Loucy (cell line): ENCODE data around the gene LRRC46.

Source experiments
- H2AFZ ChIP-seq: fragments of 200-600 bp; sonication (generic); 2 replicates; pipeline ENCODE4 v1.6.0; 2016; ENCODE audit warnings: antibody characterized with exemption, mild to moderate bottlenecking, low read length, moderate library complexity
- H3F3A ChIP-seq: fragments of 200-600 bp; 2 replicates; pipeline ENCODE4 v1.6.0; 2016; ENCODE audit warnings: antibody characterized with exemption, low read depth, mild to moderate bottlenecking
- H3K27me3 ChIP-seq: fragments of 200-600 bp; sonication (generic); 2 replicates; pipeline ENCODE4 v1.6.1; 2014; ENCODE audit warnings: low read length, mild to moderate bottlenecking; ENCODE audit not compliant: insufficient read depth, poor library complexity, severe bottlenecking
- H3K36me3 ChIP-seq: fragments of 200-600 bp; sonication (generic); 2 replicates; pipeline ENCODE4 v1.6.1; 2016; ENCODE audit warnings: low read length; ENCODE audit not compliant: insufficient read depth
- H3K4me1 ChIP-seq: fragments of 200-600 bp; sonication (generic); 2 replicates; pipeline ENCODE4 v1.5.1; 2014; ENCODE audit warnings: low read length, mild to moderate bottlenecking; ENCODE audit not compliant: insufficient read depth, poor library complexity, severe bottlenecking
- H3K4me2 ChIP-seq: fragments of 200-600 bp; sonication (generic); 2 replicates; pipeline ENCODE4 v1.6.0; 2014; ENCODE audit warnings: antibody characterized with exemption, low read length, low read depth, mild to moderate bottlenecking; ENCODE audit not compliant: poor library complexity, severe bottlenecking
- H3K4me3 ChIP-seq: fragments of 200-600 bp; sonication (generic); 2 replicates; pipeline ENCODE4 v1.5.1; 2014; ENCODE audit warnings: low read length, mild to moderate bottlenecking, mixed read lengths; ENCODE audit not compliant: poor library complexity, severe bottlenecking
- H3K79me2 ChIP-seq: fragments of 200-600 bp; sonication (generic); 2 replicates; pipeline ENCODE4 v1.6.1; 2014; ENCODE audit warnings: low read length; ENCODE audit not compliant: insufficient read depth
- H3K9ac ChIP-seq: fragments of 200-600 bp; sonication (generic); 2 replicates; pipeline ENCODE4 v1.6.0; 2014; ENCODE audit warnings: mild to moderate bottlenecking, low read depth, low read length, moderate library complexity; ENCODE audit not compliant: poor library complexity, severe bottlenecking
- H3K9me2 ChIP-seq: fragments of 200-600 bp; sonication (generic); replicated peaks from 2 replicates; pipeline ENCODE4 v1.6.1; 2016; ENCODE audit warnings: low read depth, low read length, mixed read lengths
- H3K9me3 ChIP-seq: fragments of 200-600 bp; sonication (generic); 2 replicates; pipeline ENCODE4 v1.6.1; 2014; ENCODE audit warnings: mild to moderate bottlenecking, antibody characterized with exemption, low read length, low read depth; ENCODE audit not compliant: insufficient read depth
- H4K20me1 ChIP-seq: fragments of 200-600 bp; sonication (generic); 2 replicates; pipeline ENCODE4 v1.6.0; 2014; ENCODE audit warnings: antibody characterized with exemption, low read length, mild to moderate bottlenecking; ENCODE audit not compliant: insufficient read depth, poor library complexity, severe bottlenecking
- EZH2phosphoT487 ChIP-seq: fragments of 200-600 bp; IDR thresholded peaks from 2 replicates; pipeline ENCODE4 v1.6.1; 2018; ENCODE audit warnings: antibody characterized with exemption, mild to moderate bottlenecking, moderate library complexity, borderline replicate concordance
- TF ChIP-seq, protein P1 (sequence below): fragments of 200-600 bp; sonication (generic); conservative IDR thresholded peaks from 2 replicates; pipeline ENCODE4 v1.5.1; 2014; ENCODE audit warnings: mild to moderate bottlenecking, antibody characterized with exemption, low read length

Gene LRRC46

GRCh38 chr17:47830396-47831002, 971 bp upstream of the LRRC46 start:
- Histone ChIP-seq H4K20me1 (peaks cover 9% of the 10 kb centered on the region), H3K9me2 (no peaks in the 10 kb centered on the region), H3K36me3 (peaks cover 14% of the 10 kb centered on the region; the same call in 1 of the 2 replicates), H3K4me1 (peaks cover 20% of the 10 kb centered on the region), H2AFZ (no peak overlapping the region), H3K4me2 (peak overlapping the region; percentile 86), H3K4me3 (peak overlapping the region; percentile 89), H3K9ac (peak overlapping the region; percentile 82), H3F3A (no peaks in the 10 kb centered on the region), H3K9me3 (no peaks in the 10 kb centered on the region), H3K79me2 (peaks cover 28% of the 10 kb centered on the region), H3K27me3 (no peaks in the 10 kb centered on the region)
- TF ChIP-seq, protein P1, sequence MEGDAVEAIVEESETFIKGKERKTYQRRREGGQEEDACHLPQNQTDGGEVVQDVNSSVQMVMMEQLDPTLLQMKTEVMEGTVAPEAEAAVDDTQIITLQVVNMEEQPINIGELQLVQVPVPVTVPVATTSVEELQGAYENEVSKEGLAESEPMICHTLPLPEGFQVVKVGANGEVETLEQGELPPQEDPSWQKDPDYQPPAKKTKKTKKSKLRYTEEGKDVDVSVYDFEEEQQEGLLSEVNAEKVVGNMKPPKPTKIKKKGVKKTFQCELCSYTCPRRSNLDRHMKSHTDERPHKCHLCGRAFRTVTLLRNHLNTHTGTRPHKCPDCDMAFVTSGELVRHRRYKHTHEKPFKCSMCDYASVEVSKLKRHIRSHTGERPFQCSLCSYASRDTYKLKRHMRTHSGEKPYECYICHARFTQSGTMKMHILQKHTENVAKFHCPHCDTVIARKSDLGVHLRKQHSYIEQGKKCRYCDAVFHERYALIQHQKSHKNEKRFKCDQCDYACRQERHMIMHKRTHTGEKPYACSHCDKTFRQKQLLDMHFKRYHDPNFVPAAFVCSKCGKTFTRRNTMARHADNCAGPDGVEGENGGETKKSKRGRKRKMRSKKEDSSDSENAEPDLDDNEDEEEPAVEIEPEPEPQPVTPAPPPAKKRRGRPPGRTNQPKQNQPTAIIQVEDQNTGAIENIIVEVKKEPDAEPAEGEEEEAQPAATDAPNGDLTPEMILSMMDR, result no peak
- no peak for TF ChIP-seq EZH2phosphoT487

DNA sequence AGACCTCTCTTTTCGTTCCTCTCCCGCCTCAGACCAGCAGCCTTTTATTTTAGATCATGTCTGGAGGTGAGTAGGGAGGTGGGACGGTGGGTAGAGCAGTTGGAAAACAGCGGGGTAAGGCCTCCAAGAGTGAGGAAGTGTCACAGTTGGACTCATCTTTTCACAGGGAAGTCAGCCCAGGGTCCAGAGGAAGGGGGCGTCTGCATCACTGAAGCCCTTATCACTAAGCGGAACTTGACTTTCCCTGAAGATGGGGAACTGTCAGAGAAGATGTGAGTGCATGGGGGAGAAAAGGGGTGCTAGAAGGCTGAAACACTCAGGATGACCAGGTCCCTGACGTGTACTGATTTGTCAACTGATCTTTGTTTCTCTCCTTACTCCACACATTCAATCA, 461 bp downstream of the LRRC46 start:
- Histone ChIP-seq H2AFZ (peak overlapping the region; percentile 49), H3K9me3 (no peaks in the 10 kb centered on the region), H3K27me3 (no peaks in the 10 kb centered on the region), H3K9me2 (no peaks in the 10 kb centered on the region), H4K20me1 (peaks cover 9% of the 10 kb centered on the region), H3K9ac (peak overlapping the region; percentile 82), H3K79me2 (peaks cover 28% of the 10 kb centered on the region), H3K4me1 (peaks cover 20% of the 10 kb centered on the region), H3K4me2 (peak overlapping the region; percentile 86), H3K4me3 (peak overlapping the region; percentile 89), H3K36me3 (peaks cover 3% of the 10 kb centered on the region; the same call in 1 of the 2 replicates), H3F3A (no peaks in the 10 kb centered on the region)
- TF ChIP-seq, protein P1, result no peak
- TF ChIP-seq EZH2phosphoT487, result no peak

DNA sequence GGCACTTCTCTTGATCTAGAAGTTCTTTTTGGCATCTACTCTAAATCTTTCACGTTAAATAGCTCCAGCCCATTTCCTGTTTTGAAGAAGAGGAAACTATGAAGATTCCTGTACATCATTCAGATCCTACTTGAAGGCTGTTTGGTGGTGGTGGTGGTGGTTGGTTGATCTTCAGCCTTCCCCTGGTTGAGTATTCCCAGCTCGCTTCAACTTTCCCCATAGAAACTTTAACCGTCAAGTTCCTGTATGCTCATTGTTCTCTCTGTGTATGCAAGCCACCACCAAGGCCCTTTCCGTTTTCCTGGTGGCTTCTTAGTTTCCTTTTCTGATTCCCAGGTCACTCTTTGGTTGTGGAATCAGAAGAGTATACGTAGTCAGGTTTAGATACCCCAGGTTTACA, 3.3 kb downstream of the LRRC46 start:
- Histone ChIP-seq H3F3A (no peaks in the 10 kb centered on the region), H2AFZ (no peak overlapping the region), H3K9me2 (no peaks in the 10 kb centered on the region), H3K27me3 (no peaks in the 10 kb centered on the region), H3K79me2 (peaks cover 24% of the 10 kb centered on the region), H3K9ac (no peak overlapping the region), H3K4me2 (no peak overlapping the region), H4K20me1 (peaks cover 9% of the 10 kb centered on the region), H3K36me3 (no peaks in the 10 kb centered on the region), H3K4me1 (peaks cover 24% of the 10 kb centered on the region), H3K9me3 (no peaks in the 10 kb centered on the region), H3K4me3 (no peak overlapping the region)
- TF ChIP-seq, protein P1, result no peak
- no peak for TF ChIP-seq EZH2phosphoT487
